ENCODE data around the gene SLC22A12.

Gene SLC22A12

DNA sequence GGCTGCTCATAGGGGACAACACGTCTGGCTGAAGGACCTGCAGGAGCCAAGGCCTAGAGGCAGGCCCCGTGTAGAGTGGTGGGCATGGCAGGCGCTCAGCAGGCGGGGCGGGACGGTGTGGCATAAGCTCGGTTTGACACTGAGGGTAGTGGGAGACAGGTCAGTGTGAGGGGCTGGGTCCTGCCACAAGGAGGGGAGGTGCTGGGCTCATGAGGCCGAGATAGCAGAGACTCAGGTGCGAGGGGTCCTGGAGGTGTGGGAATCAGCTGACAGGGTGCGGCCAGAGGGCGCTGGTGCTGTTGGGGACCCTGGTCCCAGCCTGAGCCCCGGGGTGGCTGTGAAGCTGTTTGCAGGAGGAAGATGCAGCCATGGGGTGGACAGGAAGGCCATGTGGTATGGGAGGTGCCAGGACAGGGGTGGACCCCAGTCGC lies 6.7 kb downstream of the SLC22A12 start:
- H3K4me3 ChIP-seq (ENCODE audit: low read depth, low read length), result no peak overlapping the region
- TF ChIP-seq, protein P1, sequence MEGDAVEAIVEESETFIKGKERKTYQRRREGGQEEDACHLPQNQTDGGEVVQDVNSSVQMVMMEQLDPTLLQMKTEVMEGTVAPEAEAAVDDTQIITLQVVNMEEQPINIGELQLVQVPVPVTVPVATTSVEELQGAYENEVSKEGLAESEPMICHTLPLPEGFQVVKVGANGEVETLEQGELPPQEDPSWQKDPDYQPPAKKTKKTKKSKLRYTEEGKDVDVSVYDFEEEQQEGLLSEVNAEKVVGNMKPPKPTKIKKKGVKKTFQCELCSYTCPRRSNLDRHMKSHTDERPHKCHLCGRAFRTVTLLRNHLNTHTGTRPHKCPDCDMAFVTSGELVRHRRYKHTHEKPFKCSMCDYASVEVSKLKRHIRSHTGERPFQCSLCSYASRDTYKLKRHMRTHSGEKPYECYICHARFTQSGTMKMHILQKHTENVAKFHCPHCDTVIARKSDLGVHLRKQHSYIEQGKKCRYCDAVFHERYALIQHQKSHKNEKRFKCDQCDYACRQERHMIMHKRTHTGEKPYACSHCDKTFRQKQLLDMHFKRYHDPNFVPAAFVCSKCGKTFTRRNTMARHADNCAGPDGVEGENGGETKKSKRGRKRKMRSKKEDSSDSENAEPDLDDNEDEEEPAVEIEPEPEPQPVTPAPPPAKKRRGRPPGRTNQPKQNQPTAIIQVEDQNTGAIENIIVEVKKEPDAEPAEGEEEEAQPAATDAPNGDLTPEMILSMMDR (IDR thresholded peaks at IDR 0.05; ENCODE audit: borderline replicate concordance, insufficient read depth, low read depth, low read length), result no peak

DNA sequence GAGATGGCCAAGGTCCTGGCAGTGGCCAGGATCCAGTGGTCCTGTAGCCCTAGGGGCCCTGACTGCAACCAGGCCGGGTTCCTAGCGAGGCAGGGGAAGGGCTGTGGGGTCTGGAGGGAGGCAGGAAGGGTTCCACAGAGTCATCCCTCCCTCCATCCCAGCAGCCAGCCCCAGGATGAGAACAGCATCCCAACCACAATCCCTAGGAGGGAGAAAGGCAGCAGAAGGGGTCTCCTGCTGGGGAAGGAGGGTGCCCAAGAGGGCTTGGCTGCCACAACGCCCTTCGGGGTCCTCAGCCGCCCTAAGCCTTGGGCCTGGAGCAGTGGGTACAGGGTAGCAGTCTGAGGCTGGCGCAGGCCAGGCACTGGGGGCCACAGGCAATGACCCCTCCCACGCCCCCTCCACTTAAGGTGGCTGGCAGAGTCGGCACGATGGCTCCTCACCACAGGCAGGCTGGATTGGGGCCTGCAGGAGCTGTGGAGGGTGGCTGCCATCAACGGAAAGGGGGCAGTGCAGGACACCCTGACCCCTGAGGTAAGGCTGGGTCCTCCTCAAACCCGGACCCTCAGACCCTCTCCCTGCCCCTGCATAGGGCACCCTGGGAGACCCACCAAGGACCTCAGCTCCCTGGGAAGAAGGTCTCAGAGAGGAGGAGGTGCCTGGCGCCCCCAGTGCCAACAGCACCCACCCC lies 7.2 kb downstream of the SLC22A12 start:
- no peak overlapping the region for H3K4me3 ChIP-seq (ENCODE audit: low read depth, low read length)
- TF ChIP-seq, protein P1 (IDR thresholded peaks at IDR 0.05; ENCODE audit: borderline replicate concordance, insufficient read depth, low read depth, low read length), result no peak

DNA sequence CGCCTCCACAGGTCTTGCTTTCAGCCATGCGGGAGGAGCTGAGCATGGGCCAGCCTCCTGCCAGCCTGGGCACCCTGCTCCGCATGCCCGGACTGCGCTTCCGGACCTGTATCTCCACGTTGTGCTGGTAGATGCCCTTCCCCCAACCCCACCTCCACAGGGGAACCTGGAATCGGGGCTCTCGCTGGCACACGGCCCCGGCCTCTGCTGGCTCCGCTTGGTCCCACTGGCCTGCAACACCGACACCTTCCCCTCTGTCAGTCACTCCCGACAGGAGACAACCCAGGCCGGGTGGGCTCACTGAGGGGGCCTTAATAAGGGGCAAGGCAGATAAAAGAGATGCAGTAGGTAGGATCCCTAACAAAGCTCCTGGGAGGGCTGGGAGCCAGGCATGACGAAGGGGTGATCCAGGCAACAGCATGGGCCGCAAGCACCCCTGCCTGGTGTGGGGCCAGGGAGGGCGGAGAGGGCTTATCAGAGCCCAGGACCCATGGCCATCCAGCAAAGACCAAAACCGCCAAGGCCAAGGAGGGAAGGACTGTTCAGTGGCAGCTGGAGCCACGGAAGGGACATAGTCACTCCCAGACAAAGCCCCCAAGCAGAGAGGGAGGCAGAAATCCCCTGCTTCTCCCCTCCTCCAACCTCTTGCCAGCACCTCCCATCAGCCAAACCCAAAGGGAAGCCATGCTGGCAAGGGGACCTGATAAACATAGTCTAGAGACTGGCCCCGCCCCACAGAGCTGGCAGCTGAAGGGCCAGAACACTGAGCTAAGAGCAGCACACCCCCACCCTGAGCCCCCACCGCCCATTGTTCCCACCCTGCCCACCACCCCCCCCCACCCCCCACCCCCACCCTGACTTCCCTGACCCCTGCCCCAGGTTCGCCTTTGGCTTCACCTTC lies 8.0 kb downstream of the SLC22A12 start:
- TF ChIP-seq, protein P1 (IDR thresholded peaks at IDR 0.05; ENCODE audit: borderline replicate concordance, insufficient read depth, low read depth, low read length), result no peak
- no peak overlapping the region for H3K4me3 ChIP-seq (ENCODE audit: low read depth, low read length)

DNA sequence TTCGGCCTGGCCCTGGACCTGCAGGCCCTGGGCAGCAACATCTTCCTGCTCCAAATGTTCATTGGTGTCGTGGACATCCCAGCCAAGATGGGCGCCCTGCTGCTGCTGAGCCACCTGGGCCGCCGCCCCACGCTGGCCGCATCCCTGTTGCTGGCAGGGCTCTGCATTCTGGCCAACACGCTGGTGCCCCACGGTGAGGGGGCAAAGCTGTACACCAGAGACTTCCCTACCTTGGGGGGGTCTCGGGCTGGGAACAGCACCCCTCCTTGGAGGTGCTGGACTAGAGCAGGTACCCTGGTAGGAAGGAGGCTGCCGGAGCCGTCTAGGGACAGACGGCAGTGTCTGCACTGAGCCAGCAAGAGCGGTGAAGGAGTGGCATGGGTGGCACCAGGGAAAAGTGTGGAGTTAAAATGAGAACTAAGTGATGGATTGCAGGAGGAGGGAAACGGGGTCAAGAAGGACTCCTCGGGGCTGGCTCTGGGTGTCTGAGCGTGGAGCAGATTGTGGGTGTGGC lies 8.7 kb downstream of the SLC22A12 start:
- TF ChIP-seq, protein P1 (IDR thresholded peaks at IDR 0.05; ENCODE audit: borderline replicate concordance, insufficient read depth, low read depth, low read length), result no peak
- no peak overlapping the region for H3K4me3 ChIP-seq (ENCODE audit: low read depth, low read length)

DNA sequence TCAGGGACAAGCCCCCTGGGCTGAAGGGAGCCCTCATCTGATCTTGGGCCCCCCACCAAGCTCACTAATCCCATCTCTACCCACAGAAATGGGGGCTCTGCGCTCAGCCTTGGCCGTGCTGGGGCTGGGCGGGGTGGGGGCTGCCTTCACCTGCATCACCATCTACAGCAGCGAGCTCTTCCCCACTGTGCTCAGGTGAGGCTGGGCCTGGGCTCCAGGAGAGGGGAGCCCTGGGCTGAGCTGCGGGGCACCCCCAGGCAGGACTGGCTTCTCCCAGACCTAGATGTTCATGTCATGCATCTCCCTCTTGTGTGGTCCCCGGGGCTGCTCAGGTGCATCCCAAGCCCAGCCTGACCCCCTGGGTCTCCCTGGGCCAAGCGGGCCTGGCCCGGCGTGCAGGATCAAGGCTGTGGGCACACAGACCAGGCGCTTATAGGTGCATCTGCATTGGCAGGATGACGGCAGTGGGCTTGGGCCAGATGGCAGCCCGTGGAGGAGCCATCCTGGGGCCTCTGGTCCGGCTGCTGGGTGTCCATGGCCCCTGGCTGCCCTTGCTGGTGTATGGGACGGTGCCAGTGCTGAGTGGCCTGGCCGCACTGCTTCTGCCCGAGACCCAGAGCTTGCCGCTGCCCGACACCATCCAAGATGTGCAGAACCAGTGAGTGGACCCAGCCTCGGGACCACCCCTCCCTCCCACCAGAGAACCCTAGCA lies 9.4 kb downstream of the SLC22A12 start:
- H3K4me3 ChIP-seq (ENCODE audit: low read depth, low read length), result no peak overlapping the region
- TF ChIP-seq, protein P1 (IDR thresholded peaks at IDR 0.05; ENCODE audit: borderline replicate concordance, insufficient read depth, low read depth, low read length), result no peak

DNA sequence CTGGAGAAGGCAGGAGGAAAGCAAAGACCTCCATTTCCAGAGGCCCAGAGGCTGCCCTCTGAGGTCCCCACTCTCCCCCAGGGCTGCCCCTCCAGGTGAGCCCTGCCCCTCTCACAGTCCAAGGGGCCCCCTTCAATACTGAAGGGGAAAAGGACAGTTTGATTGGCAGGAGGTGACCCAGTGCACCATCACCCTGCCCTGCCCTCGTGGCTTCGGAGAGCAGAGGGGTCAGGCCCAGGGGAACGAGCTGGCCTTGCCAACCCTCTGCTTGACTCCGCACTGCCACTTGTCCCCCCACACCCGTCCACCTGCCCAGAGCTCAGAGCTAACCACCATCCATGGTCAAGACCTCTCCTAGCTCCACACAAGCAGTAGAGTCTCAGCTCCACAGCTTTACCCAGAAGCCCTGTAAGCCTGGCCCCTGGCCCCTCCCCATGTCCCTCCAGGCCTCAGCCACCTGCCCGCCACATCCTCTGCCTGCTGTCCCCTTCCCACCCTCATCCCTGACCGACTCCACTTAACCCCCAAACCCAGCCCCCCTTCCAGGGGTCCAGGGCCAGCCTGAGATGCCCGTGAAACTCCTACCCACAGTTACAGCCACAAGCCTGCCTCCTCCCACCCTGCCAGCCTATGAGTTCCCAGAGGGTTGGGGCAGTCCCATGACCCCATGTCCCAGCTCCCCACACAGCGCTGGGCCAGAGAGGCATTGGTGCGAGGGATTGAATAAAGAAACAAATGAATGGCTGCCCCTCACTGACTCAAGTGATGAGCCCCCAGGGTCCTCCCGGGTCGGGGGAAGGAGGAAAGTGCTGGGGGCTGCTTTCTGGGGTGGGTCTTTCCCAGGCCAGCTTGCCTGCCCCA lies 10.8 kb downstream of the SLC22A12 start:
- TF ChIP-seq, protein P1 (IDR thresholded peaks at IDR 0.05; ENCODE audit: borderline replicate concordance, insufficient read depth, low read depth, low read length), result no peak
- H3K4me3 ChIP-seq (ENCODE audit: low read depth, low read length), result no peak overlapping the region
